ENCODE data around the gene ERC2.

DNA sequence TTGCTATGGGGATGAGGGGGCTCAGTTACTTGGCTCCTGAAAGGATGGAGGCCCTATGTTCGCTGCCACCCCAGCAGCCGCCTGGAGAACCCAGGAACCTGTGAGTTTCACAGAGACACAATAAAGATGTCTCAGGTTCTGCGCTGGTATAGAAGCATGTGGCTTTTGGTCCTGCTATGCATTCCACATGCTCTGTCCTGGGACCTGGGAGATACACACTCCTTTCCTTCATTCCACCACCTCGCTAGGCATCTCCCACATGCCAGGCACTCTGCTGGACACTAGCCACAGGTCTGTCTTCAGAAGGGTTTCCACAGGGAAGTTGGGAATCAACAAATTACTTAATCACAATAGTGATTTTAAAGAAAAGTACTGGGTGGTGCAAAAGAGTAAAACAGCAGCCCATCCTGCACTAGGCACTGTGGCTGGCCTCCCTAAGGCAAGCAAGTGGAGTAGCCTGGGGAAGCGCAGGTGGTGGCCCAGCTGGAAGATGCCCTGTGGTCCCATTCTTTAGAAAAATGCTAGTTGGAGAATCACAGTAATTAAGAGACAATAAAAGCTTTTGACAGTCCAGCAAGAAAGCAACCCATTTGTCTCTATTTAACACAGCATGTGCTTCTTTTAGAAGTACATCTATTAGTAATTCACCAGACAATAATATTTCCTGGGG lies 572.2 kb downstream of the ERC2 start:
- TF ChIP-seq, protein P1, sequence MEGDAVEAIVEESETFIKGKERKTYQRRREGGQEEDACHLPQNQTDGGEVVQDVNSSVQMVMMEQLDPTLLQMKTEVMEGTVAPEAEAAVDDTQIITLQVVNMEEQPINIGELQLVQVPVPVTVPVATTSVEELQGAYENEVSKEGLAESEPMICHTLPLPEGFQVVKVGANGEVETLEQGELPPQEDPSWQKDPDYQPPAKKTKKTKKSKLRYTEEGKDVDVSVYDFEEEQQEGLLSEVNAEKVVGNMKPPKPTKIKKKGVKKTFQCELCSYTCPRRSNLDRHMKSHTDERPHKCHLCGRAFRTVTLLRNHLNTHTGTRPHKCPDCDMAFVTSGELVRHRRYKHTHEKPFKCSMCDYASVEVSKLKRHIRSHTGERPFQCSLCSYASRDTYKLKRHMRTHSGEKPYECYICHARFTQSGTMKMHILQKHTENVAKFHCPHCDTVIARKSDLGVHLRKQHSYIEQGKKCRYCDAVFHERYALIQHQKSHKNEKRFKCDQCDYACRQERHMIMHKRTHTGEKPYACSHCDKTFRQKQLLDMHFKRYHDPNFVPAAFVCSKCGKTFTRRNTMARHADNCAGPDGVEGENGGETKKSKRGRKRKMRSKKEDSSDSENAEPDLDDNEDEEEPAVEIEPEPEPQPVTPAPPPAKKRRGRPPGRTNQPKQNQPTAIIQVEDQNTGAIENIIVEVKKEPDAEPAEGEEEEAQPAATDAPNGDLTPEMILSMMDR (IDR thresholded peaks at IDR 0.05), result no peak
- TF ChIP-seq POLR2AphosphoS5 (IDR thresholded peaks at IDR 0.05), result no peak
